Measurements from ENCODE around the gene CYP4A22.

CYP4A22 gene

GRCh38 chr1:47160716-47161115, 23.5 kb downstream of the CYP4A22 start:
- DNase-seq: no peak

- no peak for DNase-seq
These were observed 24.2 kb downstream of the CYP4A22 start for GRCh38 chr1:47161298-47162040.

- no peak for DNase-seq
These were observed 27.3 kb downstream of the CYP4A22 start for GRCh38 chr1:47164552-47164951.

- DNase-seq: no peak
These were observed 35.5 kb downstream of the CYP4A22 start for GRCh38 chr1:47172782-47173181.

GRCh38 chr1:47174656-47175020, 37.4 kb downstream of the CYP4A22 start:
- no peak for DNase-seq

GRCh38 chr1:47175227-47175934, 38.1 kb downstream of the CYP4A22 start:
- DNase-seq: peak; percentile 61

- no peak for DNase-seq
These were observed 40.8 kb downstream of the CYP4A22 start for GRCh38 chr1:47178020-47178419.

GRCh38 chr1:47178654-47179016, 41.4 kb downstream of the CYP4A22 start:
- no peak for DNase-seq

GRCh38 chr1:47179017-47179987, 42.1 kb downstream of the CYP4A22 start:
- peak; percentile 88 for DNase-seq

GRCh38 chr1:47179988-47180563, 42.8 kb downstream of the CYP4A22 start:
- no peak for DNase-seq

- no peak for DNase-seq
These were observed 43.4 kb downstream of the CYP4A22 start for GRCh38 chr1:47180603-47181094.

- no peak for DNase-seq
These were observed 44.1 kb downstream of the CYP4A22 start for GRCh38 chr1:47181095-47181954.

- DNase-seq: no peak
These were observed 44.9 kb downstream of the CYP4A22 start for GRCh38 chr1:47181955-47182675.

GRCh38 chr1:47182676-47183235, 45.5 kb downstream of the CYP4A22 start:
- DNase-seq: no peak

- no peak for DNase-seq
These were observed 46.3 kb downstream of the CYP4A22 start for GRCh38 chr1:47183308-47184089.

- no peak for DNase-seq
These were observed 47.0 kb downstream of the CYP4A22 start for GRCh38 chr1:47184090-47184821.

GRCh38 chr1:47184822-47185677, 47.8 kb downstream of the CYP4A22 start:
- no peak for DNase-seq

All from activated CD4-positive, alpha-beta T cell treated with anti-CD3 and anti-CD28 coated beads, Interleukin-10, Interleukin-2, amounts not matched to agents 100 ng/mL and 50 ng/mL, durations not matched to agents 16 hours and 8 hours (primary cell).